GM12892 (cell line): ENCODE measurements around the gene NPIPB8.

Source experiments
- POLR2A ChIP-seq: IDR thresholded peaks from 2 replicates; pipeline ENCODE4 v1.6.1; 2011; ENCODE audit warnings: low read depth, low read length, control low read depth
- TAF1 ChIP-seq: IDR thresholded peaks from 2 replicates; pipeline ENCODE4 v1.6.1; 2011; ENCODE audit warnings: low read depth, mild to moderate bottlenecking, control low read depth, low read length, borderline replicate concordance

- TF ChIP-seq POLR2A, result no peak
- no peak for TF ChIP-seq TAF1
These were observed 33.7 kb upstream of the NPIPB8 start for GRCh38 chr16:28604186-28604565.
